ENCODE measurements around the gene NT5C.
"Not testable (repeated sequence)": the region's sequence is repeated elsewhere in the genome, so short reads cannot be mapped to it uniquely, and the experiment has no call there.

Gene NT5C

GRCh38 chr17:75142236-75142971 lies 10.9 kb upstream of the NT5C start:
- DNase-seq = no peak

DNA sequence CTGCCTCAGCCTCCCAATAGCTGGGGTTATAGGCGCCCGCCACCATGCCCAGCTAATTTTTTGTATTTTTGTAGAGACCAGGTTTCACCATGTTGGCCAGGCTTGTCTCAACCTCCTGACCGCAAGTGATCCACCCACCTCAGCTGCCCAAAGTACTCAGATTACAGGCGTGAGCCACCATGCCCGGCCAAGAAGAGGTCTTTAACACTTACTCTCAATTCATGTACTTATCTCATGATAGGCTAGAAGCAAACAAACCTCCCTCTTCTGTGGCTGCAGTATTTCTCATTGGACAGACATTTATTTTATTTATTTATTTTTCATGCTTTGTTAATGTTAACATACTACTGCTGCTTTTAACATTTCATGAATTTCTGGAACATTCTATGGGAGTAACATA lies 7.0 kb upstream of the NT5C start:
- DNase-seq = peak; percentile 29

- not testable (repeated sequence) for DNase-seq
Measured at GRCh38 chr17:75137762-75138161, 6.2 kb upstream of the NT5C start.

DNA sequence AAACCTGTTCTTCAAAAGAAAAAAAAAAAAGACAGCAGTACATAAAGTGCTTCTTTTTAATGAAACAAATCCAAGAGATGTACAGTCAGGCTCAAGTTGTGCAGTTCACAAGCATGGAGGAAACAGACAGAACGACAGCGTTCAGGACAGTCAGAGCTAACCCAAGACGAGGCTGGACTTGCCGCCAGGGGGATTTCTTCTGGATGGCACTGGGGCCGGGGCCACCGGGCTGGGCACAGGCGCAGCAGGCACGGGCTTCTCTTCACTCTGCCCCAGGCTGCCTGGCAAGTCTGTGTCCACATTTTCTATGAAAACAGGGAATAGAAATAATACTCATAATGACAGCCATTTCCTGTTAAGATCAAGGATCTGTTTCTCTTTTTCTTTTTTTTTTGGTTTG lies 4.4 kb upstream of the NT5C start:
- no peak for DNase-seq

DNA sequence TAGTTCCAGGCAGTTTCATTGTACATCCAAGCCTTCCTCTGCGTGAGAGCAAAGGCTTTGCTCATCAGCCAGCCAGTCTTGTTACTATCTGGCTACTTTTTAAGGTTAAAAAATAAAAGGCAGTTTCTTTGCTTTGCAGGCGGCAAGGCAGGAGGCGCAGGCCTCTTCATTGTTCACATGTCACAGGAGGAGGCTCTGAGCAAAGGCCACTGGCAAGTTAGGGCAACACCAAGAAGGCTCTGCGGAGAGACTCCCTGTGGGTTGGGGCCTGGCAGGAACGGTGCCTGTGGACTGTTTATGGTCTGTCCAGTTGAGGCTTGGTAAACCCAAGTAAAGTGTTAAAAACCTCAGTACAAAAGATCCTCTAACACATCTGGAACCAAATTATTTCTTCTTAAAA lies 3.9 kb upstream of the NT5C start:
- no peak for DNase-seq

DNA sequence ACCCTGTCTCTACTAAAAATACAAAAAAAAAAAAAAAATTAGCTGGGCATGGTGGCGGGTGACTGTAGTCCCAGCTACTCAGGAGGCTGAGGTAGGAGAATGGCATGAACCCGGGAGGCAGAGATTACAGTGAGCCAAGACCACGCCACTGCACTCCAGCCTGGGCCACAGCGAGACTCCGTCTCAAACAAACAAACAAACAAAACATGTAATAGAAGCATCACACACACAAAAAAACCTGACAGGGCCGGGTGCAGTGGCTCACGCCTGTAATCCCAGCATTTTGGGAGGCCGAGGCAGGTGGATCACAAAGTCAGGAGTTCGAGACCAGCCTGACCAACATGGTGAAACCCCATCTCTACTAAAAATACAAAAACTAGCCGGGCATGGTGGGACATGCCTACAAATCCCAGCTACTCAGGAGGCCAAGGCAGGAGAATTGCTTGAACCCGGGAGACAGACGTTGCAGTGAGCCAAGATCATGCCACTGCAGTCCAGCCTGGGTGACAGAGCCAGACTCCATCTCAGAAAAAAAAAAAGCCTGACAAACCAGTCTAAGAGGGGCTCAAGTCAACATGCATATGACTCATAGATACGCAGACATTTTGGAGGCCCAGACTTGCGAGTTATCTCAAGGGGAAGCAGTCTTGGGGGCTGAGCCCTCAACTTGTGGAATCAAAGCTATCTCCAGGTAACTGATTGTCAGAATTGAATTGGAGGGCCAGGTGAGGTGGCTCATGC lies 2.2 kb upstream of the NT5C start:
- not testable (repeated sequence) for DNase-seq

- DNase-seq = no peak
Measured at GRCh38 chr17:75133001-75133400, 1.5 kb upstream of the NT5C start.

- DNase-seq = not testable (repeated sequence)
Measured at GRCh38 chr17:75132018-75133000, 767 bp upstream of the NT5C start.

DNA sequence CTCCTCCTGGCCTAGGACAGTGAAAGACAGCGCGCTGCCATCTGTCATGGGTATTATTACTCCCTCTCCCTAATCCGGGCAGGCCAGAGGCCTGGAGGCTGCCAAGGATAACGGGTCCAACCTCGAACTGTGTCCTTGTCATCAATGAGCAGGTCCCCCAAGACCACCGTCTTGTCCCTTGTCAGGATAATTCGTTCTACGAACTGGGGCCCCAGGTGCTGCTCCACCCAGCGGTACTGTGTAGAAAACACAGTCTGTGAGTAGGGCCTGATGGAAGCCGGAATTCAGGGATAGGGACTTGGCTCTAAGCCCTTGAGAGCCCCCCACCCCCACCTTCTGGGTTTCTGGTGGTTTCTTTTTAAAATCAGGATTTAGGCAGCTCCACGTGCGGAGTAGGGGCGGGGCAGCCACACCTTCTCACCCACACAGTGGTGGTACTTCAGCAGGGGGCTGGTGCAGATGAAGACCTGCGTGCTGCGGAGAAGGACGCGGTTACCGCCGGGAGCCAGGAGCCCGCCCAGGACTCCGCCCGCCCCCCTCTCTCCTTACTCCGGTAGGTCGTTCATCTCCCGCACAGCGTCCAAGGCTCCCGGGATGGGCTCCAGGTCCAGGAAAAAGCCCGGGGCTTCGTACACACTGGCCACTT lies 787 bp downstream of the NT5C start:
- peak; percentile 67 for DNase-seq

DNA sequence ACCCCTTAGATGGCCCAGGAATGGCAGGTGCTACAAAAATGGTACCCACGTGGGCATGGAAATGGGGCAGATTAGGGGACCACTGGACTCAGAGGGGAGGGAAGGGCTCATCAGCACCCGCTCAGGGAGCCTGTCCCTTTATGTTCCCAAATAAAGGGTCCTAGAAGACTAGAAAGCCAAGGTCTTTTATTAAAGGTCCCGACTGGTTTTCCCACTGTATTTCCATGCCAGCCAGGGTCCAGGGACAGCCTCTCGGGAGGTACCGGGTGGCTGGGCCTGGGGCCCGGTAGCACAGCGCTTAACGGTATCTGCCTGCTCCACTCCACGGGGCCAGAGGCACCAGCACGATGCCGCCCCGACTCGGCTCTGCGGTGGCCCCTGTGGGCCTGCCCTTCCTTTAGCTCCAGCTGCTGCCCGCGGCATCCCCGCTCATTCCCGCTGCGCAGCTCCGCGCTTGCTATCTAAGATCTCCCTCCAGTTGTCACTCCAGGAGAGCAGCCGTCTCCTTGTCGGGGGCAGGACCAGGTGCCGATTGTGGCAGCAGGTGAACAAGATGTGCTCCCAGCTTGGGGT lies 1.4 kb downstream of the NT5C start:
- DNase-seq = no peak

- DNase-seq = no peak
Measured at GRCh38 chr17:75129576-75129975, 2.0 kb downstream of the NT5C start.

DNA sequence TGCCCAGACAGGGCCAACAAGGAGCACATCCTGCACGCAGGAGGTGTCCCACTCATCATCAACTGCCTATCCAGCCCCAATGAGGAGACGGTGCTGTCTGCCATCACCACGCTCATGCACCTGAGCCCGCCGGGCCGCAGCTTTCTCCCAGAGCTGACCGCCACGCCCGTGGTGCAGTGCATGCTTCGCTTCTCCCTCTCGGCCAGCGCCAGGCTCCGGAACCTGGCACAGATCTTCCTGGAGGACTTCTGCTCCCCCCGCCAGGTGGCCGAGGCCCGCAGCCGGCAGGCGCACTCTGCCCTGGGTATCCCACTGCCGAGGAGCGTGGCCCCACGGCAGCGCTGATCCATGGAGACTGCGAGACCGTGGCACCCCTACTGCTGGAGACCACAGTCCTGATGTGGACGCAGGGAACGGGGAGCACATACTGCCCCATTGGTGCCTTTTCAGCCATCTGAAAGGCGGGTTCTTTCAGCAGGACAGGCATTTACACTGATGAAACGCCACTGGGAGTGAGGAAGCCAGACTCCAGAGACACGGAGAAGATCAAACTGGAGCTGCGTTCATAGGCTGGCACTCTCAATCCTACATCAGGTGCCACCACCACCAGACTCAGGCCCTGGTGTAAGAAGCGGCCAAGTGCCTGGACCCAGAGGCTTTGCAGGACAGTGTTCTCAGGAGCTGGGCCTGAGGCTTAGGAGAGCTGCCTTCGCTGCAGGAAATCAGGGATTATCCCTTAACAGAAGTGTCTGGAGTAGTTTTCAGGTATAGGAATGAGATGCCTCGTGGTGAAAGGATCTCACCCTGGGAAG lies 2.6 kb downstream of the NT5C start:
- DNase-seq = no peak

DNA sequence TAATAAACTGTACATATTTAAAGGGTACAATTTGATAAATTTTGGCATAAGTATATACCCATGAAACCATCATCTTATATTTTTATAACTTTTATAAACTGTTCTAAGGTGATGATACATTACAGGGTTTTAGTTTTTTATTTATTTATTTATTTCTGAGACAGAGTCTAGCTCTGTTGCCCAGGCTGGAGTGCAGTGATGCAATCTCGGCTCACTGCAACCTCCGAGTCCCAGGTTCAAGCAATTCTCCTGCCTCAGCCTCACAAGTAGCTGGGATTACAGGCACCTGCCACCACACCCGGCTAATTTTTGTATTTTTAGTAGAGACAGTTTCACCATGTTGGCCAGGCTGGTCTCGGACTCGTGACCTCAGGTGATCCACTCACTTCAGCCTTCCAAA lies 3.6 kb downstream of the NT5C start:
- not testable (repeated sequence) for DNase-seq

DNA sequence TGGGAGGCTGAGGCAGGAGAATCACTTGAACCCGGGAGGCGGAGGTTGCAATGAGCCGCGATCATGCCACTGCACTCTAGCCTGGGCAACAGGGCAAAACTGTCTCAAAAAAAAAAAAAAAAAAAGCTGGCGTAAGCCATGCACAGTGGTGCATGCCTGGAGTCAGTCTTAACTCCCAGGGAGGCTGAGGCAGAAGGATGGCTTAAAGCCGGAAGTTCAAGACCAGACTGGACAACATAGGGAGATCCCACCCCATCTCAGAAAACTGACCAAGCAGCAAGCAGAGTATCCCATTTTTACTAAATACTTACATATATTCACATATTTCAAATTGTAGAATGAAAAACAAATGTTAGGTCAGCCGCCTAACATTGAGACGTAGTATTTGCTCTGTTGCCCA lies 4.6 kb downstream of the NT5C start:
- no peak for DNase-seq

DNA sequence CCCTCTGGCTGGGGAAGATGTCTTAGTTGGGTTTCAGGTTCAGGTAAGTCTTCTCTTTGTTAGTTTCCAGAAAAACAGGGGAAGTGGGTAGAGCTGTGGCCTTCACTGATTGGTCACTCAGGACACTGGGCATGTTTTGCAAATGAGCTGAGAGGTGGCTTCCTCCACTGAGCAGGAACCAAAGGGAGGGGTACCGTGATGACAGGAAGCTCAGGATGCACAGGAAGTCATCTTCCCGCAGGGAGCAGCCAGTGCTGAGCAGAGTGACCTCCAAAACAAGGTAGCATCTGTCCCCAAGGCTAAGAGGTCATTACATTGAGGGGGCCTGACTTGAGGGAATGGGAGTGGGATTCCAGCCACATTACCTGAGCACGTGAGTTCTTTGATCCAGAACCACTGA lies 5.6 kb downstream of the NT5C start:
- DNase-seq = no peak

DNA sequence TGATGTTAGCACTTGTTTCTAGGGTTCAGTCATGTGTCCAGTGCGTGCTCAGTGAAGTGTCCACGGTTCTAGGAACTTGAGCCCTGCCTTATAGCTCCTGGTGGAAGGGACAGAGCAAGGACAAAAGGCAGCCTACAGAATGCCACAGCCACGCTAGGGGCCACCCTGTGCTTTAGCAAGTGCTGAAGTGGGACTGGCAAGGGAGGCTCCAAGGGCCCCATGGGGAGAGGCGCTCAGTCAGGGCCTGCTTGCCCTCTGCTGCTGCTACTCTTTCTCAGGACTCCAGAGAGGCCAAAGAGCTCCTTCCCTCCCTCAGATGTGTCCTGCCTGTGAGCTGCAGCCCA lies 6.8 kb downstream of the NT5C start:
- no peak for DNase-seq

DNA sequence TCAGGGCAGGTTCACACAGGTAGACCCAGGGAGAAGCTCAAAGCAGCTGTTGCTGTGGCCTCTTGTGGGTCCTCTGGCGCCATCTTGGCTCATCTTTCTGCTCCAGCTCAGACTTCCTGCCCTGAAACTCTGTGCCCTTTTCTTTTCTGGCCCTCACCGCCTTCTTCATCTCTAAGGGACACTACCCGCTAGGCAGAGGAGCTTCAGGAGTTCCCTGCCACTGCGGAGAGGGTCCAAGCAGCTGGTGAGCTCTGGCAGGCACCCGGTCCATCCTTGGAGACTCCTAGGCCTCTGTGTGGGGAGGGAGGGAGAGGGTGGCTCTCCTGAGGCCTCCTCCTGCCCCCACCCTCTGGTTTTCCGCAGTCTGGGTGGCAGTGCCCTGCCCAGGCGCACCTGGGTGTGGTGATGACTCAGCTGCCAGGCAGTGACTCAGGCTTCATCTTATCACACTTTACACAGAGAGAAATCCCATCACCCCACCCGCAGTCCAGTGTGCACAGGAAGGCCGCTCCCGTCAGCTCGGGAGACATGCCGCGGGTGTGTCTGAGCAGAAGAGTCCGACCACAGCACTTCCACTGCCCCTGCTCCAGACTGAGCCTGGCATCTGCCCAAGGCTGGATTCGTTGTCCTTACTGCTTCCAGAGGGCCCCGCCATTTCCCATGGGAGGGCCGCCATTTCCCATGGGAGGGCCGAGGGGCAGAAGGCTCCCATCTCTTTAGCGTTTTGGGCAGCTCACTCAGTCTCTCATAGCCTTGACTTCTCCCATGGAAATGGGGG lies 7.3 kb downstream of the NT5C start:
- DNase-seq = peak; percentile 81

DNA sequence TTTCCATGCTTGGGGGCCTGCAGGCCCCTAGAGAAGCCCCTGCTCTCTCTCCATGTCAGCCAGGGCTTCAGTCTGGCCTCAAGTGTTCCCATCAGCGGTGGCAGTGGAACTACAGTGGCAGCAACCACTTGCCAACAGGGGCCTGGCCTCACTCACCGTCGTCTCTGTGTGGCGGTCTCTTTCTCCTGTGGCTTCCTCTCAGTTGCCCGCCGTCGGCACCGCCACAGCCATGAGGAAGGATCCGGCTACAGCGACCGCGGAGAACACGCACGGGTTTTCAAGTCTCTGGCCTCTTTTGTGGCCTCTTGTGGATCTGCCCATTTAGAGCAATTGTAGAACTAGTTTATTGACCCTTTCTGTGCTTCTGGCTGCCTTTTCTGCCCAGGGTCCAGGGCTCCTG lies 13.2 kb downstream of the NT5C start:
- DNase-seq = no peak

GRCh38 chr17:75116737-75117136 lies 14.8 kb downstream of the NT5C start:
- no peak for DNase-seq

GRCh38 chr17:75115555-75115954 lies 16.0 kb downstream of the NT5C start:
- DNase-seq = no peak

All from NCI-H510A treated with DMSO at 0.1 percent for 48 hours (cell line).